GM10847 (cell line): ENCODE data around the gene ZC3H4.

ENCODE experiments used
- POLR2A ChIP-seq: IDR thresholded peaks from 2 replicates; pipeline ENCODE4 v1.6.1; 2011; ENCODE audit not compliant: insufficient read length; ENCODE audit errors: extremely low read depth

The ZC3H4 gene

DNA sequence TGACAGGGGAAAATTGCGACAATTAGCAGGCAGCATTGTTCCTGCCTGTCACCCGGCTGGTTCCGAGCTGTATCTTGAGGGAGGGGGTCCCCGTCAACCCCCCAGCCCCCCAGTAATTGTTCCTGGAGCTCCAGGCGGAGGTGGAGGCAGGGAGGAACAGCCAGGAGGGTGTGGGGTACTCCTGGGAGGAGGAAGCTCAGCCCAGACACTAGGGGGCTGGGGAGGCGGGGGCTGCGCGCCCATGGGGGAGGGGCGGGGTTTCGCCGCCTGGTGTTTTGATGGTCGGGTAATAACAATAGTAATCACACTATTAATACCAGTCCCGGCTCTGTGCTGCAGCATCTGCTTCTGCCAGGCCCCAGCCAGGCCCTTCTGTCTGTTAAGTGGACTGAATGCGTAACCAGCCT lies 85.4 kb downstream of the ZC3H4 start:
- no peak for TF ChIP-seq POLR2A

DNA sequence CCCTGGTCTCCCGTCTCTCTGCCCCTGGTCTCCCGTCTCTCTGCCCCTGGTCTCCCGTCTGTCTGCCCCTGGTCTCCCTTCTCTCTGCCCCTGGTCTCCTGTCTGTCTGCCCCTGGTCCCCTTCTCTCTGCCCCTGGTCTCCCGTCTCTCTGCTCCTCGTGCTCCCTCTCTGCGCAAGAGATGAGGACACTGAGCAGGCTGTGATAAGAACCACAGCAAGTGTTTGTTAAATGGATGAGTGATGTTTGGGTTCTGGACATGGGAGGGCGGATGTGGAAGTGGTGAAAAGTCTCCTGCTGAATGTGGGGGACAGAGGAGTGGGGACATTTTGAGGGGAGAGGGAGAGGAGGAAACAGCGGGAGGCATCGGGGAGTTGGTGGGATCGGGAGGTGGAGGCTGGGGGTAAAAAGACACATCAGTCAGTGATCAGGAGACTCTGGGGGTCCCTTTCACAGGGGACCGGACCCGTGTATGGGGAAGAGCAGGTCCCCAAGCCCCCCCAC lies 85.9 kb downstream of the ZC3H4 start:
- TF ChIP-seq POLR2A: no peak

DNA sequence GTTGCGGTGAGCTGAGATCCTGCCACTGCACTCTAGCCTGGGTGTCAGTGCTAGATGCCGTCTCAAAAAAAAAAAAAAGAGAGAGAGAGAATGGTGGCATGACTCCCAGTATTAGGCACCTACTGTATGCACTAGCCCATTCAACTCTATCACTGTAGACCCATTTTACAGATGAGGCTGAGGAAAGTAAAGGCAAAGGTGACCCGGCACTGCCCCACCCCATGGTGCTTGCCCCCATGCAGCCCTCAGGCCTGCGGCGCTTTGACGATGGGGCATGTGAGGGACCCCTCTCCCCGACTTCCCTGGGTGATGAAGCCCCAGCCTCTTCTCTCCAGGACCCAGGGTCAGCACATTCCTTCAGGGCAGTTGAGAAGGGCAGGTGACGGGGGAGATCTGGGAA lies 86.7 kb downstream of the ZC3H4 start:
- TF ChIP-seq POLR2A: no peak

DNA sequence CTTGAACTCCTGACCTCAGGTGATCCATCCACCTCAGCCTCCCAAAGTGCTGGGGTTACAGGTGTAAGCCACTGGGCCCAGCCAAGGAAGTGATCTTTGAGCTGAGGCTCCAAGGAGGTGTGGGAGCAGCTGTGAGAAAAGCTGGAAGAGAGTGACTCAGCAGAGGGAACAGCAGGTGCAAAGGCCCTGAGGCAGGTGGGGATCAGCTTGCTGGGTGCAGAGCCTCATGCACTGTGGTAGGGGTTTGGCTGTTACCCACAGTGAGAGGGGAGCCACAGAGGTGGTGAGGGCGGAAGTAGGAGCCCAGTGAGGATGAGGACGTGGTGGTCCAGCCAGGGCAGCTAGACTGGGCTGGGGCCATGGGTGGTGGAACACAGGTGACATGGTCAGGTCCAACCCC lies 87.4 kb downstream of the ZC3H4 start:
- TF ChIP-seq POLR2A: no peak

DNA sequence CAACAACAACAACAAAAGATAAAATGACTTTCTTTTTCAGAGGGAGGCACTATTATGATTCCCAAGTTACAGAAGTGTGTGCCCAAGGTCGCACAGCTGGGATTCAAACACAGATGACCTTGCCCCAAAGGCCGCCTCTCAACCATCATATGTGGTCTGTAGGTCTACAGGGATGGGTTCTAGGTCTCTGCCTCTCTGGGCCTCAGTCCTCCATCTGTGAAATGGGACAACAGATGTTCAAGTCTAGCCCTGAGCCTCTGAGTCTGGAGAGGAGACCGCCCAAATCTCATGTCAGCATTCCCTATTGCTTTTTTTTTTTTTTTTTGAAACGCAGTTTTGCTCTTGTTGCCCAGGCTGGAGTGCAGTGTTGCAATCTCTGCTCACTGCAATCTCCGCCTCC lies 89.1 kb downstream of the ZC3H4 start:
- TF ChIP-seq POLR2A: no peak

DNA sequence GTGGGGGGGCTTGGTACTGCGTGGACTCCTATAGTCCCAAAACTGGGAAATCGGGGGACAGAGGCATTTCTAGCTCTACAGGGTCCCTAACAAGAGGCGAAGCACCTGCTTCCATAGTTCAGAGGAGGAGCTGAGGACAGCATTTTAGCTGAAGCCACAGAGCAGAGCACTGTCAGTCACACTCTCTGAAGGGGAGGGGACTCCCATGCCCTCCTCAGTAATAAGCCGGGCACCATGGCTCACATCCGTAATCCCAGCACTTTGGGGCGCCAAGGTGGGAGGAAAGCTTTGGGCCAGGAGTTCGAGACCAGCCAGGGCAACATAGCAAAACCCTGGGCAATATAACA lies 90.2 kb downstream of the ZC3H4 start:
- TF ChIP-seq POLR2A: no peak

DNA sequence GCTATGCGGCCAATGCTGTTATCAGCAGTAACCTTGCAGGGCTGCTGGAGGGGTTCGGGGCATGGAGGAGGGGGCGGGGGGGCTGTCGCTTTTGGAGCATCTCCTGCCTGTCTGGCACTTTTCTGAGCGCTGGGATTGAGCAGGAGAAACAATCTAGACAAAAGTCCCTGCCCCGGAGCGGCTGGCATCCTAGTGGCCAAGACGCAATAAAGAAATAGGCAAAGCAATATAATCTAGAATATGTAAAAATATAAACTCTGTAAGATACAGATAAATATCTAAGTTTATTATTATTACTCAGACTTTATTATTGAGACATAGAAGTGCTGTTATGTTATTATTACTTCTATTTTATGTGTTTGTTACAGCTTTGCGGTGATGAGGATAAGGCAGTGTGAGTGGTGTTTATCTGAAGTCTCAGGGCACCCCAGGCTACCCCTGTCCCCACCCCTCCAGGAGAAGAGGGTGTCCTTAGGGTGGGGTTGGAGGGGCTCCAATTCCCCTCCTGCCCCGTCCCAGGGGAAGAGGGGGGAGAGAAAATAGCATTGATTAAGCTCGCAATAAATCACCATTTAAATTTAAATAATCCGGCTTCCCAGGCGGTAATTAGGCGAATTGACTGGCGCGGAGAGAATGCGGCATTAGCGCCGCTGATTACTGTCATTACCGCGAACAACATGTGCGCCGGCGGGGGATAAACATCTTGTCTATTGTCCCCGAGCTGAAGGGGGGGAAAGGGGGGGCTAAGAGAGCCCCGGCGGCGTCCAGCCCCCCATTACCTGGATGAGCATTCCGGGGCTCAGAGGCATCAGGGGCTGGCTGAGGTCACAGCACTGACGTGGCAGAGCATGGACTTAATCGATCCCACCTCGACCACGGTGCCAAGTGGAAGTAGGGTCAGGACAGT lies 90.8 kb downstream of the ZC3H4 start:
- TF ChIP-seq POLR2A: no peak

DNA sequence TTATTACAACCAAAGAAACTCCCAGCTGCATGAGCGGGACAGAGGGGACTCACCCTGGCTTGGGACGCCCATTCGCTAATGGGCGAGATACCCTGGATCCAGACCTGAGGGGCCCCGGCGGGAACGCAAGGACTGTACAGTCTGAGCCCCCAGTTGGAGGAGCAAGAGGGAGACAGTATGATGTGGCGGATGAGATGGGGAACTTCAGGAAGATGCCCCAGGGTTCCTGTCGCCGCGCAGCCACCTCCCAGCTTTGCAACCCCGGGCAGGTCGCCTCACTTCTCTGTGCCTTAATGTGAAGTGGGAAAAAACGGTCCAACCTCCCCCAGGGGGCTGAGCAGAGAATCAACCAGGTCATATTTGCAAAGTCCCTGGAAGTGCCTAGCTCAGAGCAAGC lies 91.4 kb downstream of the ZC3H4 start:
- TF ChIP-seq POLR2A: no peak

DNA sequence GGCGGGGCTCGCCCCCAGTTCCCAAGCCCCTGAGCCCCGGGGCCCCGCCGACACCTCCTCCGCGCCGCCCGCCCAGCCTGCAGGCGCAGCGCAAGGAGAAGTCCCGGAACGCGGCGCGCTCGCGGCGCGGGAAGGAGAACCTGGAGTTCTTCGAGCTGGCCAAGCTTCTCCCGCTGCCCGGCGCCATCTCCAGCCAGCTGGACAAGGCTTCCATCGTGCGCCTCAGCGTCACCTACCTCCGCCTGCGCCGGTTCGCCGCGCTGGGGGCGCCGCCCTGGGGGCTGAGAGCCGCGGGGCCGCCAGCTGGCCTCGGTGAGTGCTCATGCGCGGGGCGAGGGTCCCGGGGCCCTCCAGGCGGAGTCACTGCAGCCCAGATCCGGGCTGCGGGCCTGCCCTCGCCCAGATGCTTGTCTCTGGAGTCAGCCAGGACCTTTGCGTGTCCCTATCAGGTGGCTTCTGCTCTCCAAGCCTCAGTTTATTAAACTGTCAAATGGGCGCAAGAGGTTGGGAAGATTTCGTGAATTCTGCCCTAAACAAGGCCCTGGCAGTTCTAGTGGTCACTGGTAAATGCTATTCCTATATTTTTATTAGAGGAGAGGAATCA lies 91.9 kb downstream of the ZC3H4 start:
- TF ChIP-seq POLR2A: no peak

DNA sequence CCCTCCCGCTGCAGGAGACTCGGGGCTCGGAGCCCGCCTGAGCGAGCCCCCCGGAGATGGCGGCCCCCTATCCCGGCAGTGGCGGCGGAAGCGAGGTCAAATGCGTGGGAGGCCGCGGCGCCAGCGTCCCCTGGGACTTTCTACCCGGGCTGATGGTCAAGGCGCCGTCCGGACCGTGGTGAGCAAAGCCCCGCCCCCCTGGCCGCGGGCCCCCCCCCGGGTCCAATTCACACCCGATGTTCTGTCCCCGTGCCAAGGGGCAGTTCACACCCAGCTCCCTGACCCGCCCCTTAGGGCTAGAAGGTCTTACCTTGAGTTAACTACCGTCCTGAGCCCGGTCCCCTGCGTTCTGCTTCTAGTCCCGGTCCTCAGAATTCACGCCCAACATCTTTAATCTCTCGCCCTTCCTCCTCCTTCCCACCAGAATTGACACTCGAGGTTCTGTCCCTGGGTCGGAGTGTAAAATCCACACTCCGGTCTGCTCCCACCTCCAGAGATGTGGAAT lies 92.5 kb downstream of the ZC3H4 start:
- TF ChIP-seq POLR2A: no peak

DNA sequence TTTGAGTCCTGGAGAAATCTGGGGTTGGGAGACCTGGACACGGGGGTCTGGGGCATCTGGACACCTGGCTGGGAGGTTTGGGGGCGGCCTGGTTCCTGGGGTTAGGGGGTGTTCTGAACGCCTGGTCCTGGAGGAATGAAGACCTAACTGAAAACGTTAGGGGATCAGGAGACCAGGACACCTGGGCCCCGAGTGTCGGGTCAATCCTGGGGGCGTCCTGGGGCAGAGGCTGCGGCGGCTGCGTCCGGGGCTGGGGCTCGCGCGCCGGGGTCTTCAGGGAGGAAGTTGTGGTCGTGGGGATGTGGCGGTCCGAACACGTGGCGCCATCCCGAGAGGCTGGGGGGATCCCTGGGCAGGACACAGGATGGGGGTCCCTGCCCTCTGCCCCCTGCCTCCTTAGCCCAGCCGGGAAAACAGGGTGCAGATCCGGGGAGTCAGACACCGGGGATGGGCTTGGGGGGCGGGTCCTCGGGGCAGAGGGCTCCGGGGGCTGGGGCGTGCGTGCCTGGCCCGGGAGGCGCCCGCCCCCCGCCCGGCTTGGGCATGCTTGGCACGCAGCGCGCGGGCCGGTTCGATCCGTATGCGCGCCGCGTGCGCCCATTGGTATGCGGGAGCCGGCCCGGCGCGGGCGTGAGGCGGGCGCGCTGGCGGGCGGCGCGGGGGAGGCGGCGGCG lies 93.3 kb downstream of the ZC3H4 start:
- no peak for TF ChIP-seq POLR2A

DNA sequence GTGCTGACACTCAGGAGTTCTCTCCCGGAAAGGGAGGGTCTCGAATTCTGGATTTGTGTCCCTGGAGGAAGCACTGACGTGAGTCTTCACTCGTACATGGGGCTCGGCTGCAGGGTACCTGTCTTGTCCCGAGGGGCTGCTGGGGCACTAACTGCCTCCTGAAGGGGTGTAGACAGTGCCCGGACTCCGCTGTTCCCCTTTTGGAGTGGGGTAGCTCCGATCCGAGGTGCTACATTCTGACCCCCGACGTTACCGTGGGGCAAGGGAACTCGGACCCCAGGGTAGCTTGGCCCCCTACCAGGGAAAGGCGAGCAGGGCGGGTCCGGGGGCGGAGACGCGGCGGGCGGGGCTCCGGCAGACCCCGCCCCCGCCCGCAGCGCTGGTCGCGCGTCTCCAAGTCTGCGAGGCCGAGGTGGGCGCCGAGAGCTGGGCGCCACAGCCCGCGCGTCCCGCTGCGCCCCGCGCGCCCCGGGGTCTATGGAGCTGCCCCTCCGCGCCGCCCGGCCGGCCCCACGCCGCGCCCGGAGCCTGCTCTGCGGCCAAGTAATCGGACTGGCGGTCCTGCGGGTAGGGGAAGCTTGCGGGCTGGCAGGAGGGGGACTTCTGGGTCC lies 94.0 kb downstream of the ZC3H4 start, which contains the start of gene NPAS1:
Gene NPAS1, plus strand, starts transcription at position 407 of the 611 bp plus-strand sequence. CDS start 1,211 bp downstream, outside the sequence.
- TF ChIP-seq POLR2A: no peak

DNA sequence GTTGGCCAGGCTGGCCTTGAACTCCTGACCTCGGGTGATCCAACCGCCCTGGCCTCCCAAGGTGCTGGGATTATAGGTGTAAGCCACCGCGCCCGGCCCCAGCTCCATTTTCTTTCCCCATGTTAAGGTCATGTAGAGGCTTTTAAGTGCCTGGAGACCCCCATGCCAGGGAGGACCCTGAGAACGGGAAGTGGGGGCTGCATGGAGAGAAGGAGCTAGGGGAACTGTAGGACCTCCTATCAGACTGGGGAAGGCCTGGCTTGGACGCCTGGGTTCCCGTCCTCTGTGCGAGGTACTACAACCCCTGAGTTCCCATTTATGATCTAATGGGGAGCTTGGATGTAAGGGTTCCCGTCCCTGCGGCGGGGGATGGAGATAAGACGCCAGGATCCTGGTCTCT lies 94.7 kb downstream of the ZC3H4 start:
- no peak for TF ChIP-seq POLR2A
